Keratinocyte (primary cell): ENCODE measurements around the gene CBX3. TPM values are rescaled to one million over a fixed set of nuclear protein-coding genes. Genes with fewer than 3 reads are reported as not detected.

ENCODE experiments used
- DNase-seq: peaks from one replicate; pipeline ENCODE4 v3.0.0-alpha.2; 2011; ENCODE audit warnings: low read depth, missing footprints, low spot score
- FAIRE-seq: peaks from 2 replicates; lab custom pipeline; 2011; peaks lifted over from hg19 to GRCh38; lab: Jason Lieb, UNC
- H2AFZ ChIP-seq: 2 replicates; pipeline ENCODE4 v1.6.0; 2012; ENCODE audit warnings: low read length, control low read depth, inconsistent platforms; ENCODE audit not compliant: control insufficient read depth
- H3K27ac ChIP-seq: 2 replicates; pipeline ENCODE4 v1.5.1; 2011; ENCODE audit warnings: low read length; ENCODE audit not compliant: control insufficient read depth, insufficient read depth
- H3K27me3 ChIP-seq: 3 replicates; pipeline ENCODE4 v1.6.0; 2011; ENCODE audit warnings: low read length; ENCODE audit not compliant: control insufficient read depth, insufficient read depth; ENCODE audit errors: extremely low read depth
- H3K36me3 ChIP-seq, 2 experiments: 2 replicates in 1 of 2; 3 replicates in 1 of 2; pipeline ENCODE4 v1.5.1; 2011; ENCODE audit warnings: low read length in 2 of 2, mild to moderate bottlenecking in 1 of 2; ENCODE audit not compliant: control insufficient read depth in 2 of 2, insufficient read depth in 2 of 2; ENCODE audit errors: extremely low read depth in 1 of 2
- H3K4me1 ChIP-seq: 3 replicates; pipeline ENCODE4 v1.5.1; 2011; ENCODE audit warnings: low read length; ENCODE audit not compliant: control insufficient read depth, insufficient read depth; ENCODE audit errors: extremely low read depth
- H3K4me2 ChIP-seq: 3 replicates; pipeline ENCODE4 v1.6.0; 2011; ENCODE audit warnings: low read depth, low read length; ENCODE audit not compliant: control insufficient read depth, insufficient read depth; ENCODE audit errors: extremely low read depth
- H3K4me3 ChIP-seq, 3 experiments: fragments of 200-600 bp in 1 of 3; sonication (generic) in 1 of 3; 2 replicates in 2 of 3; 3 replicates in 1 of 3; pipeline ENCODE4 v1.5.1; 2011 to 2016; ENCODE audit warnings: low read length in 3 of 3, mild to moderate bottlenecking in 3 of 3, control low read depth in 2 of 3, inconsistent platforms in 1 of 3, low read depth in 1 of 3, mixed read lengths in 1 of 3, mixed run types in 1 of 3, moderate library complexity in 1 of 3; ENCODE audit not compliant: control insufficient read depth in 2 of 3, insufficient read depth in 2 of 3; ENCODE audit errors: extremely low read depth in 1 of 3
- H3K79me2 ChIP-seq: 2 replicates; pipeline ENCODE4 v1.6.0; 2012; ENCODE audit warnings: low read length; ENCODE audit not compliant: control insufficient read depth, insufficient read depth
- H3K9ac ChIP-seq: 3 replicates; pipeline ENCODE4 v1.6.0; 2011; ENCODE audit warnings: low read length; ENCODE audit not compliant: control insufficient read depth, insufficient read depth; ENCODE audit errors: extremely low read depth
- H3K9me1 ChIP-seq: 3 replicates; pipeline ENCODE4 v1.6.0; 2011; ENCODE audit warnings: low read length; ENCODE audit not compliant: control insufficient read depth, insufficient read depth; ENCODE audit errors: extremely low read depth
- H3K9me3 ChIP-seq: 2 replicates; pipeline ENCODE4 v1.5.1; 2012; ENCODE audit warnings: low read depth, low read length; ENCODE audit not compliant: control insufficient read depth
- H4K20me1 ChIP-seq: 3 replicates; pipeline ENCODE4 v1.6.0; 2011; ENCODE audit warnings: low read length; ENCODE audit not compliant: control insufficient read depth, insufficient read depth; ENCODE audit errors: extremely low read depth
- CTCF ChIP-seq, 3 experiments: IDR thresholded peaks in 1 of 3; conservative IDR thresholded peaks in 1 of 3; optimal IDR thresholded peaks in 1 of 3; 2 replicates in 2 of 3; 3 replicates in 1 of 3; pipeline versions ENCODE3 to v1.5.1; 2011; ENCODE audit warnings: low read length in 3 of 3, mild to moderate bottlenecking in 3 of 3, moderate library complexity in 2 of 3, control low read depth in 1 of 3, inconsistent platforms in 1 of 3; ENCODE audit not compliant: insufficient read depth in 2 of 3; ENCODE audit errors: extremely low read depth in 1 of 3
- EZH2 ChIP-seq: IDR thresholded peaks from one replicate; pipeline ENCODE4 v1.6.1; 2012; ENCODE audit warnings: inconsistent platforms, mild to moderate bottlenecking, low read length, moderate library complexity
- dilution Hi-C: fragments of 300-500 bp; cut with MboI; formaldehyde crosslinking; loops from one replicate; pipeline ENCODE4 v1.7.0; 2020; ENCODE audit warnings: low sequenced_read_pairs; ENCODE audit not compliant: extremely low pct_ligation_motif_present
- polyA plus RNA-seq, 5 experiments: library from polyadenylated mRNA; depleted of rRNA in 3 of 5; stranded (reverse) in 3 of 5; stranded (forward) in 1 of 5; unstranded in 1 of 5; fragments of >200 nt; gene quantifications; 1 replicate in 1 of 5; 2 replicates in 3 of 5; 3 replicates in 1 of 5; pipeline versions ENCODE4 v1.2.1 to v1.2.3, GENCODE V29; 2011 to 2012; ENCODE audit warnings: missing spikeins in 2 of 5, low read depth in 1 of 5, low replicate concordance in 1 of 5

CBX3 gene
- polyA plus RNA-seq, 1 donor (not counting 4 experiments of a cell fraction or from before 2014, with no cell fraction given) = 161 TPM

DNA sequence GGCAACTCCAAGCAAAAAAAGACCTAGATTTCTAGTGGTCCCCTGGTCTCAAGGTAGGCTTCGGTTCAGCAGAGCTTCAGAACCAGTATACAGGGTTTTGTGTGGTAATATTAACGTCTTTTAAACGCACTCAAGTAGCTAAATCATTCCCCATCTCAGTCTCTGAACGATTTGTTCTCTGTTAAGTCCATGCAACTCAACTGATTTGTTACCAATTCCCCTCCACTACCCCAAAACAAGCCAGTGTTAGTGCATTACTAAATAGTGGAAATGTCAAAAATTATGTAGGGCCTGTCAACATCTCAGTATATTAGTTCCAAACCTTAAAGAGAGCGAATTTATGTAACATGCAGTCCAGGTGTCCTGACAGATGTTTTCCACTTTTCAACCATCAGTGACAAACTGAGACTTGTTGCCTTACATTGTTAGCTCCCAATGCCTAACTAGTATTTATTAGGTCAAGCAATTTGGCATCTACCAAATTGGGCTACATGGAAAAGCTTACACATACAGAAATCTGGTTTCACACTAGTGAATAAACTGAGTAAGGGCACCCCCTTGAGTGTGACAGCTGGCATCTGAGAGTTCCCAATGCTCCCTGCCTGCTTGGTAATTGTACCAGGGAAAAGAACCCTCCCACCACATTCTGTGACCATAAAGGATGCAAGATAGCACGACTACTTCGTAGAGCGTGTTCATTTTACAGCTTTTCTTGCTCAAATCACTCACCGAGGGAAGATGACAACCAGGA is 13.2 kb upstream of the CBX3 start:
- no peak overlapping the region for H3K4me2 ChIP-seq
- H3K79me2 ChIP-seq = peaks cover 23% of the 10 kb centered on the region
- H3K9ac ChIP-seq = no peak overlapping the region
- no peaks in the 10 kb centered on the region for H3K9me1 ChIP-seq
- H2AFZ ChIP-seq = no peak overlapping the region
- dilution Hi-C loops = no loop called here
- FAIRE-seq = no peak
- no peak for DNase-seq
- H4K20me1 ChIP-seq = peaks cover 17% of the 10 kb centered on the region
- no peak overlapping the region for H3K4me3 ChIP-seq
- no peak overlapping the region for H3K27ac ChIP-seq
- TF ChIP-seq CTCF (optimal IDR thresholded peaks at IDR 0.05 in 1 of 3, IDR thresholded peaks at IDR 0.05 in 1 of 3, conservative IDR thresholded peaks at IDR 0.05 in 1 of 3; ENCODE audit: extremely low read depth in 1 of 3, insufficient read depth in 2 of 3, low read length in 3 of 3) (no peak), EZH2 (no peak)
- no peaks in the 10 kb centered on the region for H3K9me3 ChIP-seq
- peaks cover 23 to 52% of the 10 kb centered on the region in 2 experiments for H3K36me3 ChIP-seq
- no peaks in the 10 kb centered on the region for H3K27me3 ChIP-seq
- H3K4me1 ChIP-seq = no peaks in the 10 kb centered on the region

- FAIRE-seq (no peak), DNase-seq (no peak)
- H3K9ac ChIP-seq = no peak overlapping the region
- no peak overlapping the region for H2AFZ ChIP-seq
- no peaks in the 10 kb centered on the region for H3K9me1 ChIP-seq
- H3K36me3 ChIP-seq = peaks cover 26 to 58% of the 10 kb centered on the region in 2 experiments
- H3K27ac ChIP-seq = no peak overlapping the region
- no peak for TF ChIP-seq EZH2
- TF ChIP-seq CTCF (optimal IDR thresholded peaks at IDR 0.05 in 1 of 3, IDR thresholded peaks at IDR 0.05 in 1 of 3, conservative IDR thresholded peaks at IDR 0.05 in 1 of 3; ENCODE audit: extremely low read depth in 1 of 3, insufficient read depth in 2 of 3, low read length in 3 of 3) = no peak
- dilution Hi-C loops = no loop called here
- H3K4me2 ChIP-seq = no peak overlapping the region
- H4K20me1 ChIP-seq = peaks cover 21% of the 10 kb centered on the region
- H3K9me3 ChIP-seq = no peaks in the 10 kb centered on the region
- H3K4me1 ChIP-seq = no peaks in the 10 kb centered on the region
- H3K4me3 ChIP-seq = no peak overlapping the region
- H3K79me2 ChIP-seq = peaks cover 30% of the 10 kb centered on the region
- no peaks in the 10 kb centered on the region for H3K27me3 ChIP-seq
Measured at GRCh38 chr7:26188957-26189541, 12.5 kb upstream of the CBX3 start.
